ENCODE results near the gene STPG3. TPM values are rescaled to one million over a fixed set of nuclear protein-coding genes. Genes with fewer than 3 reads are reported as not detected.
A peak's percentile ranks its signal among the peaks of the same experiment; 100 is the strongest.

The STPG3 gene
- total RNA-seq, 1 donor from 2014 or later: not detected

- Histone ChIP-seq H3K36me3 (ENCODE audit: control insufficient read depth, insufficient read depth, low read length) (no peaks in the 10 kb centered on the region), H3K4me3 (ENCODE audit: low read depth, low read length) (peak overlapping the region; percentile 21), H3K27me3 (ENCODE audit: control insufficient read depth, insufficient read depth, low read length) (no peaks in the 10 kb centered on the region)
- peak; percentile 36 for TF ChIP-seq CTCF (IDR thresholded peaks at IDR 0.05; ENCODE audit: insufficient read depth, low read length, severe bottlenecking)
- DNase-seq (ENCODE audit: low read depth) (no peak), FAIRE-seq (no peak)
Observed at GRCh38 chr9:137295238-137295811, 44.2 kb downstream of the STPG3 start.

- DNase-seq (ENCODE audit: low read depth) (no peak), FAIRE-seq (no peak)
- Histone ChIP-seq H3K36me3 (ENCODE audit: control insufficient read depth, insufficient read depth, low read length) (no peaks in the 10 kb centered on the region), H3K4me3 (ENCODE audit: low read depth, low read length) (peak overlapping the region; percentile 21), H3K27me3 (ENCODE audit: control insufficient read depth, insufficient read depth, low read length) (no peaks in the 10 kb centered on the region)
- TF ChIP-seq CTCF (IDR thresholded peaks at IDR 0.05; ENCODE audit: insufficient read depth, low read length, severe bottlenecking): no peak
Observed at GRCh38 chr9:137295849-137296669, 45.0 kb downstream of the STPG3 start.

GRCh38 chr9:137296670-137297664 lies 45.9 kb downstream of the STPG3 start:
- FAIRE-seq: no peak

GRCh38 chr9:137297966-137298365 lies 46.9 kb downstream of the STPG3 start:
- Histone ChIP-seq H3K4me3 (ENCODE audit: low read depth, low read length) (no peak overlapping the region), H3K36me3 (ENCODE audit: control insufficient read depth, insufficient read depth, low read length) (no peaks in the 10 kb centered on the region), H3K27me3 (ENCODE audit: control insufficient read depth, insufficient read depth, low read length) (no peaks in the 10 kb centered on the region)
- TF ChIP-seq CTCF (IDR thresholded peaks at IDR 0.05; ENCODE audit: insufficient read depth, low read length, severe bottlenecking): no peak
- FAIRE-seq (no peak), DNase-seq (ENCODE audit: low read depth) (no peak)

More at GRCh38 chr9:137296670-137297664, 45.9 kb downstream of the STPG3 start:
- Histone ChIP-seq H3K27me3 (ENCODE audit: control insufficient read depth, insufficient read depth, low read length) (no peaks in the 10 kb centered on the region), H3K36me3 (ENCODE audit: control insufficient read depth, insufficient read depth, low read length) (no peaks in the 10 kb centered on the region), H3K4me3 (ENCODE audit: low read depth, low read length) (no peak overlapping the region)
- no peak for TF ChIP-seq CTCF (IDR thresholded peaks at IDR 0.05; ENCODE audit: insufficient read depth, low read length, severe bottlenecking)
- no peak for DNase-seq (ENCODE audit: low read depth)

GRCh38 chr9:137298401-137299202 lies 47.5 kb downstream of the STPG3 start:
- FAIRE-seq: no peak
- no peak for DNase-seq (ENCODE audit: low read depth)
- TF ChIP-seq CTCF (IDR thresholded peaks at IDR 0.05; ENCODE audit: insufficient read depth, low read length, severe bottlenecking): no peak
- Histone ChIP-seq H3K27me3 (ENCODE audit: control insufficient read depth, insufficient read depth, low read length) (no peaks in the 10 kb centered on the region), H3K4me3 (ENCODE audit: low read depth, low read length) (no peak overlapping the region), H3K36me3 (ENCODE audit: control insufficient read depth, insufficient read depth, low read length) (no peaks in the 10 kb centered on the region)

Measured in bronchial epithelial cell (primary cell).